Gastroesophageal sphincter (tissue), 4 donors: ENCODE data around the gene NGB. TPM values are rescaled to one million over a fixed set of nuclear protein-coding genes. Genes with fewer than 3 reads are reported as not detected.

ENCODE experiments used
- ATAC-seq: fragments of 150-250 bp; one replicate; pipeline ENCODE4 v1.9.1; 2016; ENCODE audit warnings: mild to moderate bottlenecking, moderate library complexity
- H3K27ac ChIP-seq, 4 donors: fragments of 200-600 bp; sonication (generic) in 3 of 4; 1 replicate in 3 of 4; 2 replicates in 1 of 4; pipeline ENCODE4 v1.5.1; 2016 to 2019
- H3K27me3 ChIP-seq: fragments of 200-600 bp; sonication (generic); one replicate; pipeline ENCODE4 v1.5.1; 2019
- H3K36me3 ChIP-seq, 2 donors: fragments of 200-600 bp; sonication (generic); one replicate each; pipeline ENCODE4 v1.5.1; 2019; ENCODE audit warnings: control low read depth in 1 of 2
- H3K4me1 ChIP-seq, 3 donors: fragments of 200-600 bp; sonication (generic); 1 replicate in 2 of 3; 2 replicates in 1 of 3; pipeline ENCODE4 v1.5.1; 2016 to 2019; ENCODE audit warnings: control low read depth in 2 of 3
- H3K4me3 ChIP-seq, 2 donors: fragments of 200-600 bp; sonication (generic); one replicate each; pipeline ENCODE4 v1.5.1; 2019; ENCODE audit warnings: mild to moderate bottlenecking in 1 of 2, moderate library complexity in 1 of 2
- H3K9me3 ChIP-seq, 3 donors: fragments of 200-600 bp; sonication (generic); one replicate each; pipeline ENCODE4 v1.5.1; 2017 to 2019; ENCODE audit warnings: control low read depth in 2 of 3
- EP300 ChIP-seq: sonication (generic); formaldehyde crosslinking; IDR thresholded peaks from one replicate; pipeline ENCODE4 v1.6.1; 2017; ENCODE audit warnings: antibody characterized with exemption, mild to moderate bottlenecking
- POLR2A ChIP-seq, 2 donors: fragments of 450-650 bp; IDR thresholded peaks; one replicate each; pipeline ENCODE4 v1.6.1; 2017; ENCODE audit warnings: antibody characterized with exemption in 2 of 2, mild to moderate bottlenecking in 2 of 2, moderate library complexity in 1 of 2
- POLR2AphosphoS5 ChIP-seq: sonication (generic); formaldehyde crosslinking; IDR thresholded peaks from one replicate; pipeline ENCODE4 v1.6.1; 2017; ENCODE audit warnings: antibody characterized with exemption
- WGBS, 2 donors: methylation state at CpG; one replicate each; pipeline ENCODE4 v1.1.5; 2018; ENCODE audit warnings: low coverage in 1 of 2; 5-methylcytosine and 5-hydroxymethylcytosine counted together
- total RNA-seq, 4 donors: library from RNA; depleted of rRNA; stranded (reverse); fragments of >200 nt; gene quantifications; one replicate each; pipeline ENCODE4 v1.1.0, GENCODE V29; 2016
- TF ChIP-seq, protein P1 (sequence below), 4 experiments: fragments of 200-600 bp in 2 of 4; fragments of 450-650 bp in 2 of 4; sonication (generic) in 1 of 4; IDR thresholded peaks; one replicate each; pipeline ENCODE4 v1.5.1; 2017 to 2019; ENCODE audit warnings: antibody characterized with exemption in 4 of 4, mild to moderate bottlenecking in 2 of 4, moderate library complexity in 2 of 4

The NGB gene
- total RNA-seq, 4 donors from 2014 or later: 0.27 to 2.0 (median 1.2) TPM; not detected in 1

GRCh38 chr14:77276295-77276935 is 5.4 kb upstream of the NGB start:
- no peak for ATAC-seq
- H3K4me1 ChIP-seq: no peaks in the 10 kb centered on the region
- H3K4me3 ChIP-seq: no peak overlapping the region
- 60 to 88% methylated on average over 1 of the region's 15 CpGs for WGBS, 2 donors
- peaks cover 0 to 14% (median 0%) of the 10 kb centered on the region in 3 donors for H3K9me3 ChIP-seq
- no peak for TF ChIP-seq POLR2A (IDR thresholded peaks at IDR 0.05)
- TF ChIP-seq, protein P1, sequence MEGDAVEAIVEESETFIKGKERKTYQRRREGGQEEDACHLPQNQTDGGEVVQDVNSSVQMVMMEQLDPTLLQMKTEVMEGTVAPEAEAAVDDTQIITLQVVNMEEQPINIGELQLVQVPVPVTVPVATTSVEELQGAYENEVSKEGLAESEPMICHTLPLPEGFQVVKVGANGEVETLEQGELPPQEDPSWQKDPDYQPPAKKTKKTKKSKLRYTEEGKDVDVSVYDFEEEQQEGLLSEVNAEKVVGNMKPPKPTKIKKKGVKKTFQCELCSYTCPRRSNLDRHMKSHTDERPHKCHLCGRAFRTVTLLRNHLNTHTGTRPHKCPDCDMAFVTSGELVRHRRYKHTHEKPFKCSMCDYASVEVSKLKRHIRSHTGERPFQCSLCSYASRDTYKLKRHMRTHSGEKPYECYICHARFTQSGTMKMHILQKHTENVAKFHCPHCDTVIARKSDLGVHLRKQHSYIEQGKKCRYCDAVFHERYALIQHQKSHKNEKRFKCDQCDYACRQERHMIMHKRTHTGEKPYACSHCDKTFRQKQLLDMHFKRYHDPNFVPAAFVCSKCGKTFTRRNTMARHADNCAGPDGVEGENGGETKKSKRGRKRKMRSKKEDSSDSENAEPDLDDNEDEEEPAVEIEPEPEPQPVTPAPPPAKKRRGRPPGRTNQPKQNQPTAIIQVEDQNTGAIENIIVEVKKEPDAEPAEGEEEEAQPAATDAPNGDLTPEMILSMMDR (IDR thresholded peaks at IDR 0.05): no peak
- TF ChIP-seq POLR2AphosphoS5: no peak
- no peak for TF ChIP-seq EP300
- H3K27ac ChIP-seq: no peak overlapping the region
- H3K36me3 ChIP-seq: peaks cover 0 to 66% of the 10 kb centered on the region in 2 donors
- peaks cover 28% of the 10 kb centered on the region for H3K27me3 ChIP-seq

DNA sequence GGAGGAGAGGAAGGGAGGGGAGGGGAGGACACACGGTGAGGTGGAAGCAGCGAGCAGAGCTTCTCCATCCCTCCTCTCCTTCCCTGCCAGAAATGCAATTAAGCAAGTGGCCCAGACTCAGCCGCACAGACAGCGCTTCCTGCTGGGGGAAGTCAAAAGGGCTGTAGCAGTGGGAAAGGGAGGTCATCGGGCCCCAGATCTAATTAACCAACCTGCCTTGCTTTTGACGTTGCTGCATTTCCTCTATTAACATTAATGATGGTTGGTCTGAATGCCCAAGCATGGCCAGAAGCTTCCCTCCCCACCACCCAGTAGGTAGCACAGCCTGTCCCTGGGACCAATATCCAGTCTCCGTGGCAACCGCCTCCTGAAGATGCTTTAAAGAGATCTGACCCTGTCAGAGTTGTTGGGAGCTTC is 4.6 kb upstream of the NGB start:
- Histone ChIP-seq H3K36me3 (peaks cover 0 to 61% of the 10 kb centered on the region in 2 donors), H3K4me3 (no peak overlapping the region), H3K9me3 (peaks cover 0 to 14% (median 0%) of the 10 kb centered on the region in 3 donors), H3K27ac (no peak overlapping the region), H3K27me3 (peaks cover 37% of the 10 kb centered on the region), H3K4me1 (peaks cover 0 to 7% (median 0%) of the 10 kb centered on the region in 3 donors)
- WGBS, 2 donors: 7 to 40% methylated on average over 3 to 5 of the region's 8 CpGs
- TF ChIP-seq POLR2AphosphoS5 (no peak), EP300 (no peak), POLR2A (IDR thresholded peaks at IDR 0.05) (no peak)
- TF ChIP-seq, protein P1 (IDR thresholded peaks at IDR 0.05): no peak
- no peak for ATAC-seq

DNA sequence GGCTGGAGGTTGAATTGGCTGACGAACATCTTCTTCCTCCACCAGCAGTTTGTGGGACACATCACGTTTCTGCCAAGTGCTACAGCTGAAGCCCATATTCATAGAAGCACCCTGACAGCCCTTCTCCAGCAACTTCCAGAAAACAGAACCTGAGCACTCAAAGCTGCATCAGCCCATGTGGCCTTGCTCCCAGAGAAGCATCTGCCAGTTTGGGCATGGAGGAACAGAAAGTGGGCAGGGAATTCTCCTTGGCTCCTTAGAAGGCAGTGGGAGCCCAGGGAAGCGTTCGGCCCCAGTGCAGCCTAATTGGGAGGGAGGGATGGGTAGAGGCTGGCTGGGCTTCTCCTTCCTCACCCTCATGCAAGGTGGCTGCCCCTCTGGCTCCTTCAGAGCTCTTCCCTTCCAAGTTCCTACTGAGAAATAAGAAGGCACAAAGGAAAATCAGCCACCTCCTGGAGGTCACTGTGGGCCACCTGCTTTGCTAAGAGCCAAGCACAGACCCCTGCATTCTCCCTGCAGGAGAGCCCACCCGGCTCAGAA is 4.1 kb upstream of the NGB start:
- Histone ChIP-seq H3K27me3 (peaks cover 42% of the 10 kb centered on the region), H3K4me3 (no peak overlapping the region), H3K9me3 (peaks cover 0 to 14% (median 0%) of the 10 kb centered on the region in 3 donors), H3K27ac (no peak overlapping the region), H3K36me3 (peaks cover 0 to 56% of the 10 kb centered on the region in 2 donors), H3K4me1 (peaks cover 0 to 12% (median 0%) of the 10 kb centered on the region in 3 donors)
- ATAC-seq: no peak
- TF ChIP-seq EP300: no peak
- TF ChIP-seq POLR2A (IDR thresholded peaks at IDR 0.05): no peak
- no peak for TF ChIP-seq POLR2AphosphoS5
- TF ChIP-seq, protein P1 (IDR thresholded peaks at IDR 0.05): no peak
- 52 to 72% methylated on average over 2 to 5 of the region's 5 CpGs for WGBS, 2 donors

GRCh38 chr14:77273796-77274195 is 2.8 kb upstream of the NGB start:
- peaks cover 0 to 12% (median 0%) of the 10 kb centered on the region in 3 donors for H3K4me1 ChIP-seq
- 67 to 100% methylated on average over 1 to 2 of the region's 4 CpGs for WGBS, 2 donors

More at GRCh38 chr14:77273796-77274195, 2.8 kb upstream of the NGB start:
- no peak overlapping the region for H3K4me3 ChIP-seq
- H3K9me3 ChIP-seq: peaks cover 0 to 14% (median 0%) of the 10 kb centered on the region in 3 donors
- TF ChIP-seq EP300 (no peak), POLR2A (IDR thresholded peaks at IDR 0.05) (no peak), POLR2AphosphoS5 (no peak)
- TF ChIP-seq, protein P1 (IDR thresholded peaks at IDR 0.05): no peak
- H3K27me3 ChIP-seq: peaks cover 55% of the 10 kb centered on the region
- no peak for ATAC-seq
- no peak overlapping the region for H3K27ac ChIP-seq
- H3K36me3 ChIP-seq: peaks cover 0 to 43% of the 10 kb centered on the region in 2 donors
